IMR-90 (cell line): ENCODE results near the gene PROZ. TPM values are rescaled to one million over a fixed set of nuclear protein-coding genes. Genes with fewer than 3 reads are reported as not detected.

ENCODE experiments used
- ATAC-seq: fragments of 200-7000 bp; cut with Tn5 transposase; 2 replicates; pipeline ENCODE4 v1.9.1; 2020; ENCODE audit warnings: low read depth, mild to moderate bottlenecking, moderate library complexity
- BruUV-seq: library from RNA; stranded (reverse); fragments of 400-500 nt; replicated peaks from 2 replicates; lab custom pipeline; 2021; lab: Mats Ljungman, UMichigan
- CTCF ChIA-PET: fragments of 300-600 bp; formaldehyde crosslinking; extraction: SDS; loops from one replicate; lab custom pipeline; 2021; ENCODE audit warnings: antibody characterized with exemption; lab: Yijun Ruan, JAX
- POLR2A ChIA-PET: fragments of 300-600 bp; sonication (Branson Sonifier 250); formaldehyde crosslinking; loops from one replicate; lab custom pipeline; 2022; ENCODE audit warnings: antibody characterized with exemption; ENCODE audit not compliant: unreplicated experiment; lab: Charles Lee
- DNase-seq: peaks from one replicate; pipeline ENCODE4 v3.0.0; 2013
- H2AFZ ChIP-seq: replicated peaks from 2 replicates; pipeline ENCODE3; 2013; ENCODE audit warnings: low read length, mild to moderate bottlenecking; ENCODE audit not compliant: poor library complexity
- H2AK5ac ChIP-seq: 2 replicates; pipeline ENCODE4 v1.6.1; 2013; ENCODE audit warnings: low read depth, low read length, inconsistent platforms
- H2AK9ac ChIP-seq: replicated peaks from 2 replicates; pipeline ENCODE3; 2013; ENCODE audit warnings: mild to moderate bottlenecking, low read depth, low read length, moderate library complexity; ENCODE audit not compliant: poor library complexity
- H2BK120ac ChIP-seq: 2 replicates; pipeline ENCODE4 v1.6.1; 2013; ENCODE audit warnings: low read depth, low read length, inconsistent platforms
- H2BK15ac ChIP-seq: 3 replicates; pipeline ENCODE4 v1.6.1; 2013; ENCODE audit warnings: low read depth, low read length, inconsistent platforms
- H2BK20ac ChIP-seq: 2 replicates; pipeline ENCODE4 v1.6.1; 2013; ENCODE audit warnings: low read depth, mild to moderate bottlenecking, inconsistent platforms, low read length, moderate library complexity
- H2BK5ac ChIP-seq: 2 replicates; pipeline ENCODE4 v1.6.1; 2013; ENCODE audit warnings: mild to moderate bottlenecking, low read depth, low read length, inconsistent platforms; ENCODE audit not compliant: poor library complexity, severe bottlenecking
- H3K14ac ChIP-seq: replicated peaks from 2 replicates; pipeline ENCODE4 v1.6.1; 2013; ENCODE audit warnings: low read depth, low read length, inconsistent platforms
- H3K18ac ChIP-seq: 2 replicates; pipeline ENCODE4 v1.6.1; 2013; ENCODE audit warnings: low read depth, low read length, control low read depth
- H3K23ac ChIP-seq: 2 replicates; pipeline ENCODE4 v1.6.1; 2013; ENCODE audit warnings: low read depth, low read length, inconsistent platforms
- H3K27ac ChIP-seq: 2 replicates; pipeline ENCODE4 v1.5.1; 2013; ENCODE audit warnings: mild to moderate bottlenecking, control low read depth, low read length; ENCODE audit not compliant: insufficient read depth
- H3K27me3 ChIP-seq: 2 replicates; pipeline ENCODE4 v1.6.1; 2013; ENCODE audit warnings: low read length; ENCODE audit not compliant: control insufficient read depth, insufficient read depth
- H3K36me3 ChIP-seq: 2 replicates; pipeline ENCODE4 v1.6.1; 2013; ENCODE audit warnings: low read length, mixed read lengths; ENCODE audit not compliant: control insufficient read depth, insufficient read depth
- H3K4ac ChIP-seq: 2 replicates; pipeline ENCODE4 v1.6.1; 2013; ENCODE audit warnings: low read depth, low read length, inconsistent platforms
- H3K4me1 ChIP-seq: 2 replicates; pipeline ENCODE4 v1.6.1; 2013; ENCODE audit warnings: low read length, mixed read lengths; ENCODE audit not compliant: control insufficient read depth, insufficient read depth
- H3K4me2 ChIP-seq: 2 replicates; pipeline ENCODE4 v1.6.1; 2013; ENCODE audit warnings: low read depth, mild to moderate bottlenecking, control low read depth, low read length, moderate library complexity
- H3K4me3 ChIP-seq: 2 replicates; pipeline ENCODE4 v1.5.1; 2013; ENCODE audit warnings: low read depth, mild to moderate bottlenecking, control low read depth, low read length, moderate library complexity; ENCODE audit not compliant: insufficient read depth
- H3K56ac ChIP-seq: 2 replicates; pipeline ENCODE4 v1.6.1; 2013; ENCODE audit warnings: low read length, inconsistent platforms; ENCODE audit not compliant: insufficient read depth; ENCODE audit errors: extremely low read depth
- H3K79me1 ChIP-seq, 2 experiments: 2 replicates each; pipeline ENCODE4 v1.6.1; 2013; ENCODE audit warnings: low read length in 2 of 2, inconsistent platforms in 1 of 2, low read depth in 1 of 2
- H3K9ac ChIP-seq: 2 replicates; pipeline ENCODE4 v1.6.1; 2013; ENCODE audit warnings: low read depth, low read length, control low read depth
- H3K9me1 ChIP-seq: 2 replicates; pipeline ENCODE4 v1.6.1; 2013; ENCODE audit warnings: low read length, inconsistent platforms; ENCODE audit not compliant: insufficient read depth
- H3K9me3 ChIP-seq: 2 replicates; pipeline ENCODE4 v1.6.1; 2013; ENCODE audit warnings: low read length; ENCODE audit not compliant: control insufficient read depth, insufficient read depth
- H4K20me1 ChIP-seq: 2 replicates; pipeline ENCODE4 v1.6.1; 2013; ENCODE audit warnings: low read length, inconsistent platforms; ENCODE audit not compliant: insufficient read depth
- H4K5ac ChIP-seq: 2 replicates; pipeline ENCODE4 v1.6.1; 2013; ENCODE audit warnings: mild to moderate bottlenecking, low read depth, low read length, control low read depth
- H4K8ac ChIP-seq, 2 experiments: 2 replicates each; pipeline ENCODE4 v1.6.1; 2013; ENCODE audit warnings: low read depth in 2 of 2, low read length in 2 of 2, control low read depth in 1 of 2, inconsistent platforms in 1 of 2
- H4K91ac ChIP-seq: 2 replicates; pipeline ENCODE4 v1.6.1; 2013; ENCODE audit warnings: low read depth, low read length, inconsistent platforms; ENCODE audit not compliant: insufficient read depth
- BHLHE40 ChIP-seq: fragments of 150-350 bp; IDR thresholded peaks from 2 replicates; pipeline ENCODE4 v1.6.1; 2016; ENCODE audit warnings: mild to moderate bottlenecking, low read depth, low read length
- CEBPB ChIP-seq: IDR thresholded peaks from 2 replicates; pipeline ENCODE4 v1.6.1; 2012; ENCODE audit warnings: low read depth, low read length, improper control_type of control experiment
- CHD1 ChIP-seq: IDR thresholded peaks from 2 replicates; pipeline ENCODE4 v1.6.1; 2012; ENCODE audit warnings: low read depth, low read length, improper control_type of control experiment
- FOS ChIP-seq: fragments of 150-350 bp; IDR thresholded peaks from 2 replicates; pipeline ENCODE4 v1.6.1; 2016; ENCODE audit warnings: low read depth, low read length
- MAFK ChIP-seq: IDR thresholded peaks from 2 replicates; pipeline ENCODE4 v1.6.1; 2012; ENCODE audit warnings: low read depth, low read length, improper control_type of control experiment
- MAZ ChIP-seq: IDR thresholded peaks from 2 replicates; pipeline ENCODE4 v1.6.1; 2012; ENCODE audit warnings: low read depth, mild to moderate bottlenecking, low read length, improper control_type of control experiment, moderate library complexity, borderline replicate concordance
- MXI1 ChIP-seq: IDR thresholded peaks from 2 replicates; pipeline ENCODE4 v1.6.1; 2012; ENCODE audit warnings: low read depth, mild to moderate bottlenecking, low read length, moderate library complexity, borderline replicate concordance
- NFE2L2 ChIP-seq: fragments of 150-350 bp; IDR thresholded peaks from 2 replicates; pipeline ENCODE4 v1.6.1; 2016; ENCODE audit warnings: low read depth, mild to moderate bottlenecking, low read length
- POLR2A ChIP-seq: IDR thresholded peaks from 2 replicates; pipeline ENCODE4 v1.6.1; 2012; ENCODE audit warnings: mild to moderate bottlenecking, low read depth, low read length
- RCOR1 ChIP-seq: IDR thresholded peaks from 2 replicates; pipeline ENCODE4 v1.6.1; 2012; ENCODE audit warnings: mild to moderate bottlenecking, low read length, improper control_type of control experiment; ENCODE audit not compliant: insufficient replicate concordance
- SMC3 ChIP-seq: fragments of 150-350 bp; IDR thresholded peaks from 2 replicates; pipeline ENCODE4 v1.6.1; 2016; ENCODE audit warnings: low read depth, mild to moderate bottlenecking, antibody characterized with exemption, low read length, moderate library complexity
- USF2 ChIP-seq: fragments of 150-350 bp; IDR thresholded peaks from 2 replicates; pipeline ENCODE4 v1.6.1; 2017; ENCODE audit warnings: mild to moderate bottlenecking, antibody characterized with exemption, low read length, low read depth
- WGBS, 2 experiments: methylation state at CpG; one replicate each; pipeline versions ENCODE4 v1.1.5 to v1.1.7; 2013; ENCODE audit warnings: missing lambda C conversion rate in 2 of 2; ENCODE audit not compliant: insufficient read length in 1 of 2; ENCODE audit errors: extremely low coverage in 2 of 2; 5-methylcytosine and 5-hydroxymethylcytosine counted together
- dilution Hi-C: fragments of 300-500 bp; cut with HindIII; formaldehyde crosslinking; loops from one replicate; pipeline ENCODE4 v1.14.3; 2018; ENCODE audit warnings: low sequenced_read_pairs; ENCODE audit not compliant: unreplicated experiment
- in situ Hi-C: fragments of 300-500 bp; cut with MboI; formaldehyde crosslinking; loops from 3 replicates; pipeline ENCODE4 v1.14.3; 2019; ENCODE audit warnings: low sequenced_read_pairs, inconsistent platforms, mixed read lengths
- intact Hi-C: fragments of 100-400 bp; cut with micrococcal nuclease; formaldehyde crosslinking; loops from 2 replicates; pipeline ENCODE4 v1.10.0; 2022
- polyA plus RNA-seq, 3 experiments: library from polyadenylated mRNA; depleted of rRNA; stranded (reverse); fragments of >200 nt; gene quantifications; 2 replicates each; pipeline ENCODE4 v1.2.3, GENCODE V29; 2012; ENCODE audit warnings: low replicate concordance in 1 of 3
- total RNA-seq: library from RNA; depleted of rRNA; stranded (reverse); fragments of >200 nt; gene quantifications from 2 replicates; pipeline ENCODE4 v1.2.3, GENCODE V29; 2012
- TF ChIP-seq, protein P1 (sequence below): conservative IDR thresholded peaks from 2 replicates; pipeline ENCODE4 v1.5.1; 2012; ENCODE audit warnings: mild to moderate bottlenecking, low read depth, low read length, improper control_type of control experiment
- TF ChIP-seq, protein P2 (sequence below): fragments of 150-350 bp; IDR thresholded peaks from 2 replicates; pipeline ENCODE4 v1.6.1; 2016; ENCODE audit warnings: low read depth, mild to moderate bottlenecking, low read length, moderate library complexity, borderline replicate concordance

PROZ gene
- total and polyA plus RNA-seq, 2 of the 4 experiments (the other 2 are of a cell fraction): not detected

DNA sequence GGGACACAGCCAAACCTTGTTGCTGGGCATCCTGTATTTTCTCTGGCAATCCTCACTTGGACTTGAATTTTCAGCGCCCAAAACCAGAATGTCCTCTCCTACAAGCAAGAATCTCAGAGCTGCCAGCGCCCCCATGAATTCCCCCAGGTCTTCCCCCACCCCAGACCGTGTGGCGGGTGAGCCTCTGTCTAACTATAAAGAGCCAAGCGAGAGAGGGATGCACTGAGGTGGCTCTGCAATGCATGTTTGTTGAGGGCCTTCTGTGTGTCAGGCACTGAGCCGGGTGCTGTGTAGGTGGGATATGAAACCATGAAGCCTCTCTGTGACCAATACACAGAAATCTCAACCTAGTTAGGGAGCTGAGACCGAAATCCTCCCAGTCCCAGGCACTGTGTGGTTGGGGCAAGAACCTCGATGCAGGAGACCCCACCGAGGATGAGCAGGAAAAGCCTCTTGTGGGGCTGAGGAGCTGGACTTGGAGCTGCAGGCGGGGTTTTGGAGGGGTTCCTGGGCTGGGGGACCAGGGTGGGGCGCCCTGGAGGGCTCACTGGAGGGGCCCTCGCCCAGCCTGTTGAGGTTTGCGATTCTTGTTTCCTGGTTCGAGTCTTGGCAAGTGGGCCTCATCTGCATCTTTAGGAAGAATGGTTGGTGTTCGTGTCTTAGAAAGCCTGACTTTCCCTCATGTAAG is 12.4 kb upstream of the PROZ start:
- Histone ChIP-seq H3K4me2 (no peak overlapping the region), H4K8ac (no peak overlapping the region), H2AFZ (no peak overlapping the region), H4K91ac (no peak overlapping the region), H2BK120ac (no peak overlapping the region), H3K79me1 (no peaks in the 10 kb centered on the region), H3K4me3 (no peak overlapping the region), H3K4me1 (no peaks in the 10 kb centered on the region), H3K4ac (no peak overlapping the region), H3K18ac (no peak overlapping the region), H2AK9ac (no peak overlapping the region), H4K20me1 (no peaks in the 10 kb centered on the region), H4K5ac (no peak overlapping the region), H3K9me1 (no peaks in the 10 kb centered on the region; the same call in 1 of the 2 replicates), H2AK5ac (no peak overlapping the region), H3K27ac (no peak overlapping the region), H2BK20ac (no peak overlapping the region), H3K36me3 (no peaks in the 10 kb centered on the region), H2BK5ac (no peak overlapping the region), H3K14ac (no peak overlapping the region), H2BK15ac (no peak overlapping the region), H3K56ac (no peak overlapping the region), H3K9me3 (no peaks in the 10 kb centered on the region), H3K27me3 (0 out of 2 replicates have a peak, but pooled peaks cover 2% of the 10 kb centered on the region), H3K9ac (no peak overlapping the region), H3K23ac (no peak overlapping the region)
- in situ Hi-C loops (no loop called here), dilution Hi-C loops (no loop called here), intact Hi-C loops (no loop called here)
- DNase-seq (no peak), ATAC-seq (no peak)
- POLR2A ChIA-PET: no interaction called here
- CTCF ChIA-PET: interaction anchor here (1.0 kb wide), 1 partner anchor 13 kb away, joined by 4 read pairs; no protein-coding TSS in a partner anchor
- 79% methylated on average over 3 of the region's 15 CpGs; no CpG with 5 or more reads in 1 of the 2 experiments for WGBS, 2 experiments
- BruUV-seq: no TSS peak
- TF ChIP-seq RCOR1 (no peak), MAFK (no peak), POLR2A (no peak), MAZ (no peak), CEBPB (no peak), SMC3 (no peak), USF2 (no peak), MXI1 (no peak), NFE2L2 (no peak), BHLHE40 (no peak), FOS (no peak), CHD1 (no peak)
- TF ChIP-seq, protein P1, sequence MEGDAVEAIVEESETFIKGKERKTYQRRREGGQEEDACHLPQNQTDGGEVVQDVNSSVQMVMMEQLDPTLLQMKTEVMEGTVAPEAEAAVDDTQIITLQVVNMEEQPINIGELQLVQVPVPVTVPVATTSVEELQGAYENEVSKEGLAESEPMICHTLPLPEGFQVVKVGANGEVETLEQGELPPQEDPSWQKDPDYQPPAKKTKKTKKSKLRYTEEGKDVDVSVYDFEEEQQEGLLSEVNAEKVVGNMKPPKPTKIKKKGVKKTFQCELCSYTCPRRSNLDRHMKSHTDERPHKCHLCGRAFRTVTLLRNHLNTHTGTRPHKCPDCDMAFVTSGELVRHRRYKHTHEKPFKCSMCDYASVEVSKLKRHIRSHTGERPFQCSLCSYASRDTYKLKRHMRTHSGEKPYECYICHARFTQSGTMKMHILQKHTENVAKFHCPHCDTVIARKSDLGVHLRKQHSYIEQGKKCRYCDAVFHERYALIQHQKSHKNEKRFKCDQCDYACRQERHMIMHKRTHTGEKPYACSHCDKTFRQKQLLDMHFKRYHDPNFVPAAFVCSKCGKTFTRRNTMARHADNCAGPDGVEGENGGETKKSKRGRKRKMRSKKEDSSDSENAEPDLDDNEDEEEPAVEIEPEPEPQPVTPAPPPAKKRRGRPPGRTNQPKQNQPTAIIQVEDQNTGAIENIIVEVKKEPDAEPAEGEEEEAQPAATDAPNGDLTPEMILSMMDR: no peak
- TF ChIP-seq, protein P2, sequence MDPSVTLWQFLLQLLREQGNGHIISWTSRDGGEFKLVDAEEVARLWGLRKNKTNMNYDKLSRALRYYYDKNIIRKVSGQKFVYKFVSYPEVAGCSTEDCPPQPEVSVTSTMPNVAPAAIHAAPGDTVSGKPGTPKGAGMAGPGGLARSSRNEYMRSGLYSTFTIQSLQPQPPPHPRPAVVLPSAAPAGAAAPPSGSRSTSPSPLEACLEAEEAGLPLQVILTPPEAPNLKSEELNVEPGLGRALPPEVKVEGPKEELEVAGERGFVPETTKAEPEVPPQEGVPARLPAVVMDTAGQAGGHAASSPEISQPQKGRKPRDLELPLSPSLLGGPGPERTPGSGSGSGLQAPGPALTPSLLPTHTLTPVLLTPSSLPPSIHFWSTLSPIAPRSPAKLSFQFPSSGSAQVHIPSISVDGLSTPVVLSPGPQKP: no peak
